Fibroblast of lung (primary cell): ENCODE measurements around the gene WAPL. TPM values are rescaled to one million over a fixed set of nuclear protein-coding genes. Genes with fewer than 3 reads are reported as not detected.
A peak's percentile ranks its signal among the peaks of the same experiment; 100 is the strongest.
"Not testable (repeated sequence)": the region's sequence is repeated elsewhere in the genome, so short reads cannot be mapped to it uniquely, and the experiment has no call there.

ENCODE experiments used
- DNase-seq, 2 donors: peaks; one replicate each; pipeline versions ENCODE4 v3.0.0 to v3.0.0-alpha.2; 2010; ENCODE audit warnings: low read depth in 2 of 2
- H2AFZ ChIP-seq: 2 replicates; pipeline ENCODE4 v1.5.1; 2012; ENCODE audit warnings: low read length, control low read depth, inconsistent platforms
- H3K27ac ChIP-seq: 2 replicates; pipeline ENCODE4 v1.5.1; 2011; ENCODE audit warnings: low read length, control low read depth; ENCODE audit not compliant: insufficient read depth
- H3K27me3 ChIP-seq: 2 replicates; pipeline ENCODE4 v1.5.1; 2011; ENCODE audit warnings: mild to moderate bottlenecking, low read length; ENCODE audit not compliant: control insufficient read depth, insufficient read depth
- H3K36me3 ChIP-seq: 2 replicates; pipeline ENCODE4 v1.5.1; 2011; ENCODE audit warnings: low read length; ENCODE audit not compliant: control insufficient read depth, insufficient read depth
- H3K4me1 ChIP-seq: 2 replicates; pipeline ENCODE4 v1.5.1; 2011; ENCODE audit warnings: low read length; ENCODE audit not compliant: control insufficient read depth, insufficient read depth; ENCODE audit errors: extremely low read depth
- H3K4me2 ChIP-seq: 2 replicates; pipeline ENCODE4 v1.5.1; 2011; ENCODE audit warnings: low read length, control low read depth; ENCODE audit not compliant: insufficient read depth; ENCODE audit errors: extremely low read depth
- H3K4me3 ChIP-seq, 4 experiments: fragments of 200-600 bp in 1 of 4; sonication (generic) in 1 of 4; replicated peaks in 1 of 4; 2 replicates each; pipeline ENCODE4 v1.5.1; 2011 to 2016; ENCODE audit warnings: low read length in 4 of 4, low read depth in 3 of 4, mild to moderate bottlenecking in 3 of 4, control low read depth in 2 of 4, inconsistent platforms in 1 of 4, mixed read lengths in 1 of 4; ENCODE audit not compliant: insufficient read depth in 1 of 4; ENCODE audit errors: control extremely low read depth in 1 of 4
- H3K79me2 ChIP-seq: 2 replicates; pipeline ENCODE4 v1.5.1; 2012; ENCODE audit warnings: mild to moderate bottlenecking, low read length, inconsistent platforms; ENCODE audit not compliant: control insufficient read depth, insufficient read depth
- H3K9ac ChIP-seq: 2 replicates; pipeline ENCODE4 v1.5.1; 2011; ENCODE audit warnings: mild to moderate bottlenecking, low read length, control low read depth; ENCODE audit not compliant: insufficient read depth
- H3K9me3 ChIP-seq: 2 replicates; pipeline ENCODE4 v1.5.1; 2012; ENCODE audit warnings: low read depth, low read length; ENCODE audit not compliant: control insufficient read depth, insufficient read depth
- H4K20me1 ChIP-seq: 2 replicates; pipeline ENCODE4 v1.5.1; 2011; ENCODE audit warnings: low read length; ENCODE audit not compliant: control insufficient read depth, insufficient read depth; ENCODE audit errors: extremely low read depth
- CTCF ChIP-seq, 2 donors: IDR thresholded peaks in 1 of 2; conservative IDR thresholded peaks in 1 of 2; 1 replicate in 1 of 2; 2 replicates in 1 of 2; pipeline ENCODE4 v1.5.1; 2011 to 2012; ENCODE audit warnings: low read length in 2 of 2, control low read depth in 1 of 2, inconsistent platforms in 1 of 2, low read depth in 1 of 2, mild to moderate bottlenecking in 1 of 2
- EZH2 ChIP-seq: IDR thresholded peaks from 2 replicates; pipeline ENCODE4 v1.5.1; 2012; ENCODE audit warnings: low read length, control low read depth, mild to moderate bottlenecking; ENCODE audit errors: missing control alignments
- polyA plus RNA-seq, 2 donors: library from polyadenylated mRNA; depleted of rRNA in 1 of 2; stranded (reverse) in 1 of 2; unstranded in 1 of 2; fragments of >200 nt; gene quantifications; 2 replicates each; pipeline ENCODE4 v1.2.1, GENCODE V29; 2011 to 2012; ENCODE audit warnings: missing spikeins in 1 of 2
- total RNA-seq: library from RNA; depleted of rRNA; stranded (reverse); fragments of >200 nt; gene quantifications from 2 replicates; pipeline ENCODE4 v1.2.1, GENCODE V29; 2014

Gene WAPL
- total and polyA plus RNA-seq, 2 donors (not counting 1 experiment from before 2014, with no cell fraction given) = 24.6 to 50.4 TPM

DNA sequence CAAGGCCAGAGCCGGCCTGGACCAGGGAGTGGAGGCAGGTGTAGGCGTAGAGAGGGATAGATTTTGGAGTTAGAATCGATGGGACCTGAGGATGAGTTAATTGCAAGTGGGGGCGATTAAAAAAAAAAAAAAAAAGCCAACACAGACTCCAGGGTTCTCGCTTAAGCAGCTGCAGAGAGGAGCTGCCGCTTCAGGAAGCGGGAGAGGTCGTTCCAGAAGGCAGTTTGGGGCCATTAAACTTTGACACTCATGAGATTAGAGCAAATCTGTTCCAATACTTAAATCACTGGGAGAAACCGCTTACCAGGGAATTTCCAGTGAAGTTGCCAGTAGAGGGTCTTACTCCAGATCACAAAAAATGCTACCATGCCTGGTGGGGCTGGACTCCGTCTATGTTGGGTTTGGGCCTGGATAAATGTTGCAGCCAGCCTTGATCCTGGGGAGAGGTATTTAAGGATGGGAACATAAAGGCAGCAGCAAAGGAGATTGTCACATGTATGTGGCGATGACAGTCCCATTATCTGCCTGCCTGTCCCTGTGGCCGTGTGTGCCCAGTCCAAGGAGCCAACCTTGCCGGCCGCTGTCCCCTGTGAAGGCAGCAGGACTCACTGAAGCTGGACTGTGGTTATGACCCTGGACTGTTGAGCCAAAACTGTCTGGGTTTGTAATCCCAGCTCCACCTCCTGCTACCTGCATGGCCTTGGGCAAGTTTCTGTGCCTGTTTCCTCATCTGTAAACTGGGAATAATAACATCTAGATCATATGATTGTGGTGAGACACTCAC is 131.1 kb downstream of the WAPL start:
- Histone ChIP-seq H3K9me3 (no peaks in the 10 kb centered on the region), H2AFZ (no peak overlapping the region), H3K9ac (no peak overlapping the region), H4K20me1 (no peaks in the 10 kb centered on the region), H3K36me3 (no peaks in the 10 kb centered on the region), H3K79me2 (no peaks in the 10 kb centered on the region), H3K27ac (no peak overlapping the region), H3K4me3 (no peak overlapping the region), H3K27me3 (peaks cover 12% of the 10 kb centered on the region), H3K4me1 (no peaks in the 10 kb centered on the region), H3K4me2 (no peak overlapping the region)
- TF ChIP-seq CTCF (conservative IDR thresholded peaks at IDR 0.05 in 1 of 2, IDR thresholded peaks at IDR 0.05 in 1 of 2; ENCODE audit: low read depth in 1 of 2, low read length in 2 of 2) (no peak), EZH2 (no peak)
- DNase-seq = no peak

DNA sequence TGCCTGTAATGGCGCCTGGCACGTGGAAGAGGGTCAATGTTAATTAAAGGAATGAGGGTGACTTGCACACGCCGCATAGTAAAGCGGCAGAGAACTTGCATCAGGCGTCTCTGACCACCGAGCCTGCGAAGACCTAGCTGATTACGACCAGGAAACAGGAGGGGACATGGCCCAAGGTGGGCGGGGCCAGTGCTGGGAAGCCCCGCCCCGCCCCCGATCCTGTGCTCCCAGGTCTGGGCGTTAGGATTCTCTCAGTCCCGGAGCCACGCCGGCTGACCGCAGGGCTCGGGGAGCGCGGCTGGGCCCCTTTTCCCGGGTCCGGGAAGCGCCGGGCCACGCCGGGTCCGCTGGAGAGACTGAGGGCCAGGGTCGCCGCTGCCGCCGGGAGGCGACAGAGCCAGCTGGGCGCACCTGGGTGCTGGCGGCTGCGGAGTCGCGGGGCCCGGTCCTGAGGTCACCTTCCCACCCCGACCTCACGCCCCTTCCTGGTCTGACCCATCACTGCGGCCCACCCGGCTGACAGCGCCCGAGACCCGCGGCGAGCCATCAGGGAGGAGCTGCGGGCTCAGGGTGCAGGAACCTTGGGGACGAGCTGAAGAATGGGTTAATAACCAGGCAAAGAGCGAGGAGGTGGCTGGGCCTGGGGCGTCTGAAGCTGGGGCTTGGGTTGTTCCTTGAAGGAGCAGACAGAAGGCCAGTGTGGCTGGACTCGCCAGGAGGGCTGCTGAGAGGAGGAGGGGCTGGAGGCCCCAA is 132.0 kb downstream of the WAPL start:
- no peaks in the 10 kb centered on the region for H3K79me2 ChIP-seq
- no peak overlapping the region for H3K9ac ChIP-seq
- TF ChIP-seq CTCF (conservative IDR thresholded peaks at IDR 0.05 in 1 of 2, IDR thresholded peaks at IDR 0.05 in 1 of 2; ENCODE audit: low read depth in 1 of 2, low read length in 2 of 2) (no peak), EZH2 (no peak)
- no peaks in the 10 kb centered on the region for H3K9me3 ChIP-seq
- H3K27me3 ChIP-seq = peaks cover 12% of the 10 kb centered on the region
- no peak overlapping the region for H3K4me2 ChIP-seq
- H3K4me3 ChIP-seq = peak overlapping the region in 2 of 4 experiments; percentile 17 to 35
- no peaks in the 10 kb centered on the region for H3K36me3 ChIP-seq
- H2AFZ ChIP-seq = no peak overlapping the region
- H3K4me1 ChIP-seq = no peaks in the 10 kb centered on the region
- no peaks in the 10 kb centered on the region for H4K20me1 ChIP-seq
- no peak for DNase-seq
- H3K27ac ChIP-seq = no peak overlapping the region

DNA sequence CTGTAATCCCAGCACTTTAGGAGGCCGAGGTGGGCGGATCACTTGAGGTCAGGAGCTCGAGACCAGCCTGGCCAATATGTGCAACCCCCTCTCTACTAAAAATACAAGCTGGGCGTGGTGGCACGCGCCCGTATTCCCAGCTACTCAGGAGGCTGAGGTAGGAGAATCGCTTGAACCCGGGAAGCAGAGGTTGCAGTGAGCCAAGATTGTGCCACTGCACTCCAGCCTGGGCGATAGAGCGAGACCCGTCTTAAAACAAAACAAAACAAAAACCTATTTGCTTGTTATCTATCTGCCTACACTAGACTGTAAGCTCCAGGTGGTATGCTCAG is 132.5 kb downstream of the WAPL start:
- H3K4me1 ChIP-seq, H3K9me3 ChIP-seq, H3K9ac ChIP-seq, H4K20me1 ChIP-seq, H3K27ac ChIP-seq, H2AFZ ChIP-seq, H3K4me2 ChIP-seq, H3K79me2 ChIP-seq, H3K36me3 ChIP-seq, DNase-seq: not testable (repeated sequence)
- H3K27me3 ChIP-seq = peaks cover 10% of the 10 kb centered on the region
- H3K4me3 ChIP-seq = peak overlapping the region in 2 of 4 experiments; percentile 17 to 35
